Fibroblast of gingiva (primary cell): ENCODE results near the gene EDRF1.

Source experiments
- DNase-seq: peaks from one replicate; pipeline ENCODE4 v3.0.0-alpha.2; 2011; ENCODE audit warnings: low read depth

Gene EDRF1

DNA sequence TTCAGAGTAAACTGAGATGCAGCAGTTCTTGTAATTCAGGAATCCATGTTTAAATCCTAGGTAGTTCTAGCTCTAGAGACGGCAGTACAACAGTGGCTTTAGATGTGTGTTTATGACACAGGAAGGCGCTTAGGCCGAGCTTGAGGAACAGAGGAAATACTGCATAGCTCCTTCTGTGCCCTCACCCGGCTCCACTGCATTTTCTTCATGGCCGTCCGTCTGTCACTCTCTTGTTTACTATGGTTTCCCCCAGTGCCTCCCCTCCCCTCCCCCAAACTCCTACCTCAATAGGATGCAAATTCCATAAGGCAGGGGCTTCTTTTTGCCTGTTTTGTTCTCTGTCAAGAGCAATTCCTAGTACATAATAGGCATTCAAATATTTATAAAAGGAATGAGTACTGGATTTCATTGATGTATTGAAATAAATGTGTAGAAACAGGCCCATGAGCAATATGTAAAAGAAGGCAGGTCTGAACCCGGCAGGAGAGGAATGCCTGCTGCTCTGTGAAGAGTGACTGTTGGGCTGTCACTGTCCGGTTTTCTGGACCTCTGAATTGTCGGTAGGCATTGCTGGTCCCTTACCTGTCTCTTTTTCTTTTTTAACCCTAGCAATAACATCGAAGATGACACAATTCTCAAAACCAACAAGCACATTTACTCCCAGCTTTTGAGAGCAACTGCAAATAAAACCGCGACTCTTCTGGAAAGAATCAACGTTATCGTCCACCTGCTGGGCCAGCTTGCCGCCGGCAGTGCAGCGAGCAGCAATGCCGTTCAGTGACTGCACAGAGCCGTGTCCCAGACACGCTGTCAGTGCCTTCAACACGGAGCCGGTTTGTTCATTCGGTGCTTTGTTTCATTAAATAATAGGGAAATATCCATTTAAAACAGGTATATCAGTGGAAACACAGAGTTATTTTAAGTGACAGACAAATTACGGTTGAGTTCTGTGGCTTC, 43.5 kb downstream of the EDRF1 start:
- no peak for DNase-seq

DNA sequence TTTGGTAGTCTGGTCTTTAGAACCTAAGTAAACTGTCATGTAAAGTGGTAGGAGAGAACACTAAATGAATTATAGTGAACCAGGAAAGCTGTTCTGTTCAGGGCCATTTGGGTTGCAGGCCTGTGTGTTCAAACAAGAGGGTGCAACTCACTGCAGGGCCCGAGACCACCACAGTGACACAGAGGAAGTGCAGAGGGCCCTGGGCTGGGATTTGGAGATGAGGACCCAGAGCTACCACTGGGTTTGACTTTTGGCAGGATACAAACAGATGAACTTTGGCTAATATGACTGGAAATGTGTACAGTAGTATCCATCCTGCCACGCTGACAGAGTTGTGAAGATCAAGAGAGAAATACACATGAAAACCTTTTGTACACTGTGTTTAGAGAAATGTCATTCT, 46.3 kb downstream of the EDRF1 start:
- DNase-seq = no peak

DNA sequence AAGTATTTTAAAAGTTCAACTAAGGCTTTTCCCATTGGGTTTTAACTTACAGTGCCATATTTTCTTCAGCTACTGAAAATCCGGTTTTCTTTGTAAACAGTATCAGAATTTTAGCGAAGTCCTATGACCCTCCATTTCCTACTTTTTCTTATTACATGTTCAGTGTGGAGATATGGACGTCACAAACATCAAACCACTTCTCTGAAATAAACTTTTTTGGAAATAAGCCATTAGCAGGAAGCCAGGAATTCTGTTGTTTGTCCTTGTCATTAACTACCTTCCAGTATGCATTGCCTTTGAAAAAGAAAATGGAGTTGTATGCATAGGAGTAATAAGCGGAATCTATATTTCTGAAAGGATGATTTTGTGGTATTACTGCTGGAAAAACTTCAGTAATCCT, 47.0 kb downstream of the EDRF1 start:
- no peak for DNase-seq

DNA sequence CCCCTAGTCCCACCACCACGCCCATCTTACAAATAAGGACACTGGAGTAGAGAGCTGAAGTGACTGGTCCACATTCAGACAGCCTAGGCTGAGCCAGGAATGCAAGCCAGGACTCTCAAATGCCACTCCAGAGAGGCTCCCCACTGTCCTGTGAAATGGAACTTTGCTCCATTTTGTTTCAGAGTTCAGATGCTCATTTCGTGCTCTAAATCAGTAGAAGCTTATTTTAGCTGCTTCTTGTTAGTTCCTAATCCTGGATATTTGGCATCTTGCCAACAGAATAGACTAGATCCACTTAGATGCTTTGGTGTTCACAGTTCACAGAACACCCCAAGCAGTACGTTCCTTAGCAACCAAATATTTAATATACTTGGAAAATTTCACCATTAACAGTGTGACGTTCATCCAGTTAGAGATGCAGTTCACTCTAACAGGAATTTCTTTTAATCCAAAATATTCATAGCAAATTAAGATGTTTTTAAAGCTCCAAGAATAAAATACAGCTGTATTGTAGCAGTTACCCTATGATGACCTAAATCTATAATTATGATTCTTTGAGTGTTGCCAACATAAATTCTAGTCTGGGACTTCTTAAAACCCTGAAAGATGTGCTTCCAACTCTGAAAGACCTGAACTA, 48.8 kb downstream of the EDRF1 start:
- peak; percentile 48 for DNase-seq

DNA sequence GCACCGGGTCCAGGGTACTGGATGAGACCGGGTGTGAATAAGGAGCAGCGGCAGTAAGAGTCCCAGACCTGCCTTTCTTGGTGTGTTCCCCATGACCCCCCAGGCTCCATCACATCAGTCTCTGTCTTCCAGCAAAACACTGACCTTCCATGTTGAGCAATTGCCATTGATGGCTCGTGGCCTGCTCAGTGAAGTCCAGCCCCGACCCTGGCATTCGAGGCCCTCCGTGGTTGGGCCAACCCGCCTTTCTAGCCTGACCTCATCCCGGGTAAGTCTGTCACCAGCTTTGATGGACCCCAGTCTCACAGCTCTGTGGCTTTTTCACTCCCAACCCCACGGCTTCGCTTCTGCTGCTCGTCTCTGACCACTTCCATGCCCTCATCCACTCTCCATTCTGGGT, 49.7 kb downstream of the EDRF1 start:
- no peak for DNase-seq

DNA sequence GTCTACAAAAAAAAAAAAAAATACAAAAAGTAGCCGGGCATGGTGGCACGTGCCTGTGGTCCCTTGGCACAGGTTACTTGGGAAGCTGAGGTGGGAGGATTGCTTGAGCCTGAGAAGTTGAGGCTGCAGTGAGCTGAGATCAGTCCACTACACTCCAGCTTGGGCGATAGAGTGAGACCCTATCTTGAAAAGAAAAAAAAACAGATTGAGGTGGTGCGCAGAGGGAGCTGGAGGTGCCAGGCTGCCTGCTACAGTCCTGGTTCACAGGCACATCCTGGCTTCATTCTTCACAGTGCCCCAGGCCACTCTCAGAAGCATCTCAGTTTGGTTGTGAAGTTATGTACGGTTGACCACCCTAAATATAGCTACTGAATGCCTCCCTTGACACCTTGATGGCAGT, 51.3 kb downstream of the EDRF1 start:
- DNase-seq = no peak

DNA sequence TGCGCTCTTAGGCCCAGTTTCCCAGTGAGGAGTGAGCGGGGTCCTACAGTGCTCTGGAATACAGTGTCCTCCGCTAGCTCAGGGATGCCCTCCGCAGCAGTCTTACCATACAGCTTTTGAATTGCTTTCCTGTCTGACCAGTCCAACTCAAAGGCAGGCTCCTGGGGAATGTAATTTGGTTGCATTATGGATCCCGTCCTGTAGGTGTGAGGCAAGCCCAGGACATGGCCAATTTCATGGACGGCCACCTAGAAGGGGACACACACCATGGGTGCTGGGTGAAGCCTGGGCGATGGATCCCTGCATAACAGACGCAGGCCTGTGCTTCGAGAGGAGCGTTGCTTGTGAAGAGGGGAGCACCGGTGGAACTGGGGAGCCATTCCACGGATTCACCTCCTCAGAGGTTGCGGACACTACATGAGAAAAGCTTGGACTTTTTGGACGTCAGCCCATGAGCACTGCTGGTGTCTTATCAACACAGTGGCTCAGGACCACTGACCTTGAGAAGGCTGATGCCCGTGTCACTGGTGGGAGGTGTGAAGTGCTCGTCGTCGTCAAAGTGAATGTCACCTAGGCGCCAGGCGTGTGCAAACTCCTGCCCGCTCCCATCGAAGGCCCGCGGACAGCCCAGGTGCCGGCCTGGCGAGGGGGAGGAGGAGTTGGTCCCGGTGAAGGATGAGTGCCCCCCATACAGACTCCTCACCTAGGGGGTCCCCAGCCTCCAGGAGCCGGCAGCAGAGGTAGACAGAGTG, 52.8 kb downstream of the EDRF1 start:
- DNase-seq = no peak

DNA sequence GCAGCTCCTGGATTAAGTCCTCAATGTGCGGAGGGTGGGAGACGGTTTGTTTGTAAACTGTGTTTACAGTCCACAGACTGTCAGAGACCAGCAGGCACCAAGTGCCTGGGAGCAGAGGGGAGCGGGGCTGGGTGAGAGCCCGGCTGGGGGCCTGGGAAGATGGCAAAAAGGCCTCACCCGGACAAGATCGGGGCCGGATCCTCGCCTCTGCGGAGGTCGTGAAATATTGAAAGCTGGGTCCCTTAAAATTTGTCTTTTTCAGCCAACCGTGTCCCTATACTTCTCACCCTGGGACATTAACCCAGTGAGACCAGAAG, 53.3 kb downstream of the EDRF1 start:
- no peak for DNase-seq

DNA sequence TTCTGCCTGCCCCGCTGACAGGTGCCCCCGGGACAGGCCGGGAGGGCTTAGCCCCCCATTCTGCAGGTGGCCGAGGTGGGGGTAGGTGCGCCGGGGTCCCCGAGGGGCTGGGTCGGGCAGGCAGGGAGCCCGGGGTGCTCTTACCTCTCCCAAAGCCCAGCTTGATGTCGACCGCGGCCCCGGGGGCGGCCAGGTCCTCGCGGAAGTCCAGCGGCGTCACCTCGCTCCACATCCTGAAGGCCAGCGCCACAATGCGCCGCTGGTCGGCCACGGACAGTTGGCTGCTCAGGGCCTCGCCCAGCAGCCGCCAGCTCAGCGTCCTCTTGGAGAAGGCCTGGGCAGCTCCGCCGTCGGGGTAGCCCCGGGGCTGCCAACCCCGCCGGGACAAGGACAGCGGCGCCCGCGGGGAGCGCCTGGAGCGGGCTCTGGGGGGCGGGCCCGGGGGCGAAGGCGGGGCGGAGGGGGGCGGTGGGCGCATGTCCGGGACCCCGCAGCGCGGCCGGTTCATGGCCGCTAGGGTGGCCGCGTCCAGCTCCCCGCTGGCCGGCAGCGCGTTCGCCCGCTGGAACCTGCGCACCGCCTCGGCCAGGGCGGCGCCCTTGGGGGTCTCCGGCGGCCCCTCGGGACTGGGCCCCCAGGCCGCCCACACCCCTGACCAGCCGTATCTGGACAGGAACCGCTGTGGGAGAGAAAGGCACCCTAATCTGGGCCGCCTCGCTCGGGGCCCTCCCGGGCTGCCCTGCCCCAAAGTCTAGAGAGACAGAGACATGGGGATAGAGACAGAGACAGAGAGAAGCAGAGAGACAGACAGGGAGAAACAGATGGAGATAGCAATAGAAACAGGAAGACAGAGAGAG, 54.4 kb downstream of the EDRF1 start:
- DNase-seq = no peak

DNA sequence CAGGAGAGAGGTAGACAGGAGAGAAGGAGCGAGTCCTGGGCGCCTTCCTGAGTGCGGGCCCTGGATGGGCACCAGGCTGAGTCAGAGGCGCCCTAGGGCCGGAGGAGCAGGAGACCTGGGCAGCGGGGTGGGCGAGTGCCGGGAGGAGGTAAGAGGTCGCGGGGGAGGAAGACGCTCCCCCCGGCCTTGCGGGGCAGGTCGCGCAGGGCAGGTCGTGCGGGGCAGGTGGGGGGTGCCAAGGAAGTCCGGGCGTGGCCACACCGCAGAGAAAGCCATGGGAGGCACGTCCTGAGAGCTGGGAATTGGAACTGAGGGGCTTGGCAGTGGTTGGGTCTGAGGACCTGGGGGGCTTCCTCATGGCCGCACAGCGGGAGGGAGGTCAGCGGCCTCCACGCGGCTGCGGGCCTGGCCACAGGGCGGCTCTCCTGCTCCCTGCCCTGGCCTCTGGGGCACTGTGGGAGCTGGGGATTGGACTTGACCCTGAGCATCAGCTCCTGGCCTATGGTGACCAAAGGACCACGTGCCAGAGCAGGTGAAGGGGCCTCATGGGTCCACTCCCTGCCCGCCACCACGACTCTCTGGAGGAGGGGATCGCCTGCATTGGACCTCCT, 55.2 kb downstream of the EDRF1 start:
- no peak for DNase-seq

DNA sequence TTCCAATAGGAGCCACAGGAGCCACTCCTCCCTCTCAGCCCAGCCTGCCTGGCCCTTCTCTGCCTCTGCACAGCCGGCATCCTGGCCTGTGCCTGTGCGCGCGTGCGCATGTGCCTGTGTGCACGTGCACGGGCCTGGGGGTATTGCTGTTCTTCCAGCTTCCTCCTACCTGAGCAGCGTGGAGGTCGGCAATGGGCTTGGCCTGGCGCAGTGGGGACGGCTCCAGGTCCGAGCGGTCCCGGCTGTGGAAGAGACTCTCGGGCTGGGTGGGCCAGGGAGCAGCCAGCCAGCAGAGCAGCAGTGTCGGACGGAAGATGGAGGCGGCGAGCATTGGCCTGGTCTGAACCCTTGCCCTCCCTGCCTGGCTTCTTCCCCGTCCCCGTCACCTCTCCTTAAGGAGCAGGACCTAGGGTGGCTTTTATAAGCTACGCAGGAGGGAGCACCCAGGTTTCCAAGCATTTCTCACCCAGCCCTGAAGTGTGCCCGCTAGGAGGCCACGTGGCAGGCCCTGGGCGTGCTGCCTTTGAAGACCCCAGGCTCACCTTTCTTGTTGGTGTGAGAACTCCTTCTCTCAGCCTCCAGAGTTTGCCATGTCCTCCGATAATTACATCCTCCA, 56.1 kb downstream of the EDRF1 start, which contains the start of gene MMP21:
TSS of gene MMP21 (minus strand) at position 331 of the 616 bp plus-strand sequence. CDS start at position 331, 0 bp downstream.
- no peak for DNase-seq

DNA sequence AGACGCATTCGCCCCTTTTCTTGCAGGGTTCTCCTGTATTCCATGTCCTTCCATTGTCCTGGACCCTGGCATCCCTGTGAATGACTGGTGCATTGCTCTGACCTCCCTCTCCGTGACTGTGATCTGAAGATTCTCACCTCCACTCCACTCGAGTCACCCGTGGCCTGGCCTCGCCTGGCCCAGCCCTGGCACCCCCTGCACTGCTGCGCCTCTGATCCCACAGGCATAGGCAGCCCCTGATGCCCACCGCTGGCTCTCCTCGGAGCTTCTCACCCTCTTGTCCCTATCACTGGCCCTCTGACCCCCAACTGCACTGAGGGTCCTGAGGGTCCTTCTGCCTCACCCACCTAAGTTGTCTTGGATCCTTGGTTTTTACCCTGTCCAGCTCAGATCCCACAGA, 58.3 kb downstream of the EDRF1 start:
- DNase-seq = no peak

DNA sequence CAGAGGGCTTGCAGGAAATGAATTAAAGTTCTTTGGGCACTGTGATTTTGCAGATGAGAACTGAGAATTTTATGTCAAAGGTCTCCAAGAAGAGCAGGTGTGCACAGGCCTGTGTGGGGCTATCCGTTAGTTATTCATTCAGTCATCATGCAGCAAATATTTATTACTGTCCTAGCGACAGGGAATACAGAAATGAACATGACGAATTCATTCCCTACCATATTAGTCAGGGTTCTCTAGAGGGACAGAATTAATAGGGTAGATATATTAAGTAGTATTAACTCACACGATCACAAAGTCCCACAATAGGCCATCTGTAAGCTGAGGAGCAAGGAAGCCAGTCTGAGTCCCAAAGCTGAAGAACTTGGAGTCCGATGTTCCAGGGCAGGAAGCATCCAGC, 59.0 kb downstream of the EDRF1 start:
- no peak for DNase-seq

DNA sequence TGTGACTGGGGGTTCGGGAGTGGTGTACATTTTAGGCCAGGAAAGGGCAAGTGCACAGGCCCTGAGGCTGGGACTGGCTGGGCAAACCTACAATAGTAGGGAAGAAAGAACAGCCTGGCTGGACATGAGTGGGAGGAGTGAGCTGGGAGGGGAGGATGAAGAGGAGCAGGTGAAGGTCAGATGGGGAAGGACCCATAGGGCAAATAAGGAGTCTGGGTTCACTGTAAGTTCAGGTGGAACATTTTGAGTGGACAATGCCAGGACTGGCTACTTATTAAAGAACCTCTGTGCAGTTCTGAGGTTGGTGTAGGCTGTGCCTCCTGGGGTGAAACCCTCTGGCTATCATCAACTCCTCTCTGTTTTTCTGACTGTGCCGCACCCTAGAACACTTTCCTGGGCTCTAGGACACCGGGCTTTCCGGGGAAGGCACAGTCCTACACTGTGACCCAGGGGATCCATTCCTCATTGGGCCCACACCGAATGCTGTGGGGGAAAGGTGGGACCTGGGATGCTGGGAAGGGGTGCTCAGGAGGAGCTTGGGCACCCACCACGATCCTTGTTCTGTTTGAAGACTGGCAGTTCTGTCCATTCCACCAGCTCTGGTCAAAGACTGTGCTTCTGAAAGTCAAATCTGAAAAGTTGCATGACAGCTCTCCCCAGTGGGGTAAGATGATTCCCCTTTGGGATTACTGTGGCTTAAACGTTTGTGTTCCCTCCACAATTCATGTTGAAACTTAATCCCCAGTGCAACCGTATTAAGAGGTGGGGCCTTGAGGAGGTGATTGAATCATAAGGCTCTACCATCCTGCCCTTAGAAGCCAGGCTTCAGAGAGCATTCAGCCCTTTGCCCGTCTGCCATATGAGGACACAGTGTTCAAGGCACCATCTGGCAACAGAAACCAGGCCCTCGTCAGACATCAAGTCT, 60.2 kb downstream of the EDRF1 start:
- peak; percentile 22 for DNase-seq

DNA sequence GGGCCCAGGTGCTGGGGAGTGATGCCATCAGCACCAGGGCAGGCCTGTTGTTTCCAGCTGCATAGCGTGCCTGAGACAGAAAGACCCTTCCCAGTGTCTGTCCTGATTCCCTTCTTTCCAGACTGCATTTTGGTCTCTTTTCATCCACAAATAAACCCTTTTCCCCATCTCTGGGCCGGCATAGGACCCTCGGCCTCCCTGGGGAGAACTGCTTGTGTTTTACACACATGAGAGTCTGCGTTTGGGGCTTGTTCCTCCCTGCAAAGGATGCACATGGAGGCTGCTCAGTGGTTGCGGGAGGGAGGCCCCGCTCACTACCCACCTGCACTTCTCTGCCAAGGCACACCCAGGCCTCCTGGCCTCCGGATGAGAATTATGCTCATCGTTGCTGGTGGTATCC, 61.9 kb downstream of the EDRF1 start:
- no peak for DNase-seq

DNA sequence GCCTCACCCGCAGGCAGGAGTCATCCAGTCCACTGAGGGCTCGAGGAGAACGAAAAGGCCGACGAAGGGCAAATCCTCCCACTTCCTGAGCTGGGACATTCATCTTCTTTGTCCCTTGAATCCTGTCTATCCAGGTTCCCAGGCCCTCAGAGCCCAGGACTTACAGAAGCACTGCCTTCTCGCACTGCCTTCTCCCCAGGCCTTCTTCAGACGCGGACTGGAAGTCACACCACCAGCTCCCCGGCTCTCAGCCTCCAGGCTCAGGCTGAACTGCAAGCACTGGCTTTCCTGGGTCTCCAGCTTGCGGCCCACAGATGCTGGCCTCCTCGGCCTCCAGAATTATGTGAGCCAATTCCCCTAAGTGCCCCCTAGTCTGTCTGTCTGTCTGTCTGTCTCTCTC, 62.5 kb downstream of the EDRF1 start:
- no peak for DNase-seq

DNA sequence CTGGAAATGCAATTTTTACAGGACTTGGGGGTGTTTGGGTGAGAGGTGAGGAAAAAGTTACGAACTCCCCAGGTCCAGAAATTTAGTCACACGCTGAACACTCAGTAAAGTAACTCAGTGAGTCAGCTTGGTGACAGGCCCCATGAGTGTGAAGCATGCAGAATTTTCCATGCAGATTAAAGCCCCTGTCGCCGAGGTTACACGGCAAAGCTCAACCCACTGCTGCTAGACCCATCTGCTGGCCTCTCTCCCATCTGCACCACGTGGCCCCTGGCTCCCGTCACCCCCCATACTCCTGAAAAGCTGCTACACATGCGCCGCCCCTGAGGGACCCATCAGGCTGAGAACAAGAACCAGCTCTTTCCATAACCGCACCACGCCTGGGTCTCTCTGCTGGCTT, 63.1 kb downstream of the EDRF1 start:
- DNase-seq = no peak

DNA sequence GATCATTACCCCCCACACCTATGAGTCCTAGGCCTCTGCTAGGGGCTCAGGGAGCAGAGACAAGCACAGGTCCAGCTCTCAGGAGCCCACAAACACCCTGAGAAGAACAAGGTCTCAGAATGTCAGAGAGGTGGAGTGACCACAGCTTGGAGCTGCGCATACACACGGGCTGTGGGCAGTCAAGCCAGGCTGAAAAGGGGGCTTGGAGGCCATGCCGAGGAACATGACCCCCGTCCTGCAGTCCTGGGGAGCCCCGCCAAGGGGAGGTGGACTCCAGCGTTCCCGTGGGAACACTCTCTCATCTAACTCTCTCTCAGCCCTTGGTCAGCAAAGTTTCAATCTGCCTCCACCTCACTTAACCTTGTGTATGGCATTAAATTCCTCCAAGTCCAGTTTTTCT, 63.9 kb downstream of the EDRF1 start:
- DNase-seq = no peak

DNA sequence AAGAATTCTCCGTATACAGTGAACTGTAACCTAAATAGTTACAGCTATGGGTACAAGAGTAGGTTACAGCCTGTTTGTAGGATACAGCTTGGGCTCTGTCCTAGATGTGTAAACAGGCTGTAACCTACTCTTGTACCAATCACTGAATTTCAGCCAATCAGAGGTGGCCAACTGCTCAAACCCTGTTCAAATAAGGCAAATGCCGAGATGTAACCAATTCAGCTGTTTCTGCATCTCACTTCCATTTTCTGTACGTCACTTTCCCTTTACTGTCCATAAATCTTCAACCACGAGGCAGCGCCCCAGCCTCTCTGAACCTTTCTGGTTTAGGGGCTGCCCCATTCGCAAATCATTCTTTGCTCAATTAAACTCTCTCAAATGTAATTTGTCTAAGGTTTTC, 64.4 kb downstream of the EDRF1 start:
- no peak for DNase-seq

DNA sequence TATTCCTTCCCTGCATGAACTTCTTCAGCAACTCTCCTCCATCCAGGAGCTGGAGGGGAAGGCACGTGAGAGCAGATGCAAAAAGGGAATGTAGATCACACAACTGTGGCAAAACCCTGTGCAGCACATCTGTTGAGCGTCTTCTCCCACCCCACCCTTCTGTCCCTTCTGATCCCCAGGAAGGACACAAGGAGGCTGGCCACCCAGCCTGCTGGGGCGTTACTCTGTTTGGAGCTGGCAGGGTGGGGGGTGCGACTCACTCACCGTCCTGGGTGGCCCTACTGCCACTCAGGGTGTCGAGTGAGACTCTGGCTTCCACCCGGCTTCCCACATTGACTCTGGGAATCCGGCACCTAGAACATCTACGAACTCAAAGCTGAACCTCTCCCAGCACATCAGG, 66.3 kb downstream of the EDRF1 start:
- no peak for DNase-seq
